Body of pancreas (tissue), 4 donors: ENCODE data around the gene ZRANB3.
"Not testable (repeated sequence)": the region's sequence is repeated elsewhere in the genome, so short reads cannot be mapped to it uniquely, and the experiment has no call there.

Experiments
- POLR2A ChIP-seq, 3 donors: fragments of 450-650 bp; IDR thresholded peaks; one replicate each; pipeline ENCODE4 v1.6.1; 2016; ENCODE audit warnings: antibody characterized with exemption in 3 of 3, mild to moderate bottlenecking in 2 of 3
- TF ChIP-seq, protein P1 (sequence below), 7 experiments: fragments of 450-650 bp in 4 of 7; fragments of 200-600 bp in 3 of 7; sonication (generic) in 3 of 7; IDR thresholded peaks; one replicate each; pipeline ENCODE4 v1.5.1; 2016 to 2019; ENCODE audit warnings: antibody characterized with exemption in 7 of 7

DNA sequence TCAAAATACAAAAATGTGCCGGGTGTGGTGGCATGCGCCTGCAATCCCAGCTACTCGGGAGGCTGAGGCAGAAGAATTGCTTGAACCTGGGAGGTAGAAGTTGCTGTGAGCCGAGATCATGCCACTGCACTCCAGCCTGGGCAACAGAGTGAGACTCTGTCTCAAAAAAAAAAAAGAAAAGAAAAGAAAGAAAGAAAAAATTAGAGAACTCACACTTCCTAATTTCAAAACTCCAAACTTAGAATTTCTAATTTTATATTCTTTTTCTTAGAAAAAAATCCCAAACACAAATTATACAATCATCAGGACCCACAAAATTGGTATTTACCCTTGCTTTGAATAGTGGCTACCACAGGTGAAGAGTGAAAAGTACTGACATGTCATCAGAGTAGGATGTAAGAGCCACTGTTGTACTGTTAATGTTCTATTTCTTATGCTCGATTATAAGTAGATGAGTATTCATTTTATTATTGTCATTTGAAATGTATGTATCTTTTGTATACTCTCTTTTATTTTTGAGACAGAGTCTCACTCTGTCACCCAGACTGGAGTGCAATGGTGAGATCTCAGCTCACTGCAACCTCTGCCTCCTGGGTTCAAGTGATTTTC lies 182.8 kb downstream of the ZRANB3 start:
- TF ChIP-seq, protein P1, sequence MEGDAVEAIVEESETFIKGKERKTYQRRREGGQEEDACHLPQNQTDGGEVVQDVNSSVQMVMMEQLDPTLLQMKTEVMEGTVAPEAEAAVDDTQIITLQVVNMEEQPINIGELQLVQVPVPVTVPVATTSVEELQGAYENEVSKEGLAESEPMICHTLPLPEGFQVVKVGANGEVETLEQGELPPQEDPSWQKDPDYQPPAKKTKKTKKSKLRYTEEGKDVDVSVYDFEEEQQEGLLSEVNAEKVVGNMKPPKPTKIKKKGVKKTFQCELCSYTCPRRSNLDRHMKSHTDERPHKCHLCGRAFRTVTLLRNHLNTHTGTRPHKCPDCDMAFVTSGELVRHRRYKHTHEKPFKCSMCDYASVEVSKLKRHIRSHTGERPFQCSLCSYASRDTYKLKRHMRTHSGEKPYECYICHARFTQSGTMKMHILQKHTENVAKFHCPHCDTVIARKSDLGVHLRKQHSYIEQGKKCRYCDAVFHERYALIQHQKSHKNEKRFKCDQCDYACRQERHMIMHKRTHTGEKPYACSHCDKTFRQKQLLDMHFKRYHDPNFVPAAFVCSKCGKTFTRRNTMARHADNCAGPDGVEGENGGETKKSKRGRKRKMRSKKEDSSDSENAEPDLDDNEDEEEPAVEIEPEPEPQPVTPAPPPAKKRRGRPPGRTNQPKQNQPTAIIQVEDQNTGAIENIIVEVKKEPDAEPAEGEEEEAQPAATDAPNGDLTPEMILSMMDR (IDR thresholded peaks at IDR 0.05): not testable (repeated sequence)
- not testable (repeated sequence) for TF ChIP-seq POLR2A (IDR thresholded peaks at IDR 0.05)
